ENCODE measurements around the gene PDZD4.

GRCh38 chrX:153866302-153867019 lies 36.1 kb upstream of the PDZD4 start:
- TF ChIP-seq POLR2A (IDR thresholded peaks at IDR 0.05; ENCODE audit: low read depth, low read length) (no peak), POLR2AphosphoS5 (IDR thresholded peaks at IDR 0.05; ENCODE audit: low read depth, low read length) (no peak)

Data from GM12891 (cell line).